Tibial artery (tissue), 4 donors: ENCODE results near the gene NFATC1.

ENCODE experiments used
- DNase-seq, 2 donors: peaks; one replicate each; pipeline ENCODE4 v3.0.0-alpha.2; 2019
- H3K27ac ChIP-seq, 2 donors: fragments of 200-600 bp; sonication (generic) in 1 of 2; 1 replicate in 1 of 2; 2 replicates in 1 of 2; pipeline ENCODE4 v1.5.1; 2018 to 2019; ENCODE audit warnings: mild to moderate bottlenecking in 1 of 2
- H3K27me3 ChIP-seq, 2 donors: fragments of 200-600 bp; sonication (generic) in 1 of 2; one replicate each; pipeline versions ENCODE4 v1.5.1 to v1.6.0; 2016 to 2019
- H3K36me3 ChIP-seq, 3 donors: fragments of 200-600 bp; sonication (generic) in 2 of 3; one replicate each; pipeline ENCODE4 v1.5.1; 2016 to 2019; ENCODE audit warnings: mild to moderate bottlenecking in 2 of 3
- H3K4me1 ChIP-seq, 4 donors: fragments of 200-600 bp; sonication (generic) in 2 of 4; 1 replicate in 3 of 4; 2 replicates in 1 of 4; pipeline ENCODE4 v1.5.1; 2016 to 2019
- H3K4me3 ChIP-seq, 2 donors: fragments of 200-600 bp; sonication (generic) in 1 of 2; 1 replicate in 1 of 2; 2 replicates in 1 of 2; pipeline ENCODE4 v1.5.1; 2018 to 2019; ENCODE audit warnings: mild to moderate bottlenecking in 2 of 2
- H3K9me3 ChIP-seq, 3 donors: fragments of 200-600 bp; sonication (generic) in 1 of 3; one replicate each; pipeline ENCODE4 v1.5.1; 2016 to 2019
- intact Hi-C: fragments of 100-400 bp; cut with DNase I; formaldehyde crosslinking; loops from one replicate; pipeline ENCODE4 v1.15.0; 2023; ENCODE audit warnings: low total_unique reads
- TF ChIP-seq, protein P1 (sequence below), 2 experiments: fragments of 200-600 bp in 1 of 2; fragments of 450-650 bp in 1 of 2; IDR thresholded peaks; one replicate each; pipeline ENCODE4 v1.5.1; 2017 to 2019; ENCODE audit warnings: antibody characterized with exemption in 2 of 2, mild to moderate bottlenecking in 1 of 2, moderate library complexity in 1 of 2

The NFATC1 gene

GRCh38 chr18:79397247-79397829 lies 1.6 kb downstream of the NFATC1 start:
- TF ChIP-seq, protein P1, sequence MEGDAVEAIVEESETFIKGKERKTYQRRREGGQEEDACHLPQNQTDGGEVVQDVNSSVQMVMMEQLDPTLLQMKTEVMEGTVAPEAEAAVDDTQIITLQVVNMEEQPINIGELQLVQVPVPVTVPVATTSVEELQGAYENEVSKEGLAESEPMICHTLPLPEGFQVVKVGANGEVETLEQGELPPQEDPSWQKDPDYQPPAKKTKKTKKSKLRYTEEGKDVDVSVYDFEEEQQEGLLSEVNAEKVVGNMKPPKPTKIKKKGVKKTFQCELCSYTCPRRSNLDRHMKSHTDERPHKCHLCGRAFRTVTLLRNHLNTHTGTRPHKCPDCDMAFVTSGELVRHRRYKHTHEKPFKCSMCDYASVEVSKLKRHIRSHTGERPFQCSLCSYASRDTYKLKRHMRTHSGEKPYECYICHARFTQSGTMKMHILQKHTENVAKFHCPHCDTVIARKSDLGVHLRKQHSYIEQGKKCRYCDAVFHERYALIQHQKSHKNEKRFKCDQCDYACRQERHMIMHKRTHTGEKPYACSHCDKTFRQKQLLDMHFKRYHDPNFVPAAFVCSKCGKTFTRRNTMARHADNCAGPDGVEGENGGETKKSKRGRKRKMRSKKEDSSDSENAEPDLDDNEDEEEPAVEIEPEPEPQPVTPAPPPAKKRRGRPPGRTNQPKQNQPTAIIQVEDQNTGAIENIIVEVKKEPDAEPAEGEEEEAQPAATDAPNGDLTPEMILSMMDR (IDR thresholded peaks at IDR 0.05): no peak
- peak in 1 of 2 donors; percentile 62 for DNase-seq
- Histone ChIP-seq H3K4me1 (peaks cover 0 to 51% (median 37%) of the 10 kb centered on the region in 4 donors), H3K27ac (peak overlapping the region in 1 of 2 donors; percentile 95), H3K36me3 (no peaks in the 10 kb centered on the region), H3K9me3 (no peaks in the 10 kb centered on the region), H3K4me3 (peak overlapping the region; percentile 60 to 69), H3K27me3 (no peaks in the 10 kb centered on the region)
- intact Hi-C loops: no loop called here

DNA sequence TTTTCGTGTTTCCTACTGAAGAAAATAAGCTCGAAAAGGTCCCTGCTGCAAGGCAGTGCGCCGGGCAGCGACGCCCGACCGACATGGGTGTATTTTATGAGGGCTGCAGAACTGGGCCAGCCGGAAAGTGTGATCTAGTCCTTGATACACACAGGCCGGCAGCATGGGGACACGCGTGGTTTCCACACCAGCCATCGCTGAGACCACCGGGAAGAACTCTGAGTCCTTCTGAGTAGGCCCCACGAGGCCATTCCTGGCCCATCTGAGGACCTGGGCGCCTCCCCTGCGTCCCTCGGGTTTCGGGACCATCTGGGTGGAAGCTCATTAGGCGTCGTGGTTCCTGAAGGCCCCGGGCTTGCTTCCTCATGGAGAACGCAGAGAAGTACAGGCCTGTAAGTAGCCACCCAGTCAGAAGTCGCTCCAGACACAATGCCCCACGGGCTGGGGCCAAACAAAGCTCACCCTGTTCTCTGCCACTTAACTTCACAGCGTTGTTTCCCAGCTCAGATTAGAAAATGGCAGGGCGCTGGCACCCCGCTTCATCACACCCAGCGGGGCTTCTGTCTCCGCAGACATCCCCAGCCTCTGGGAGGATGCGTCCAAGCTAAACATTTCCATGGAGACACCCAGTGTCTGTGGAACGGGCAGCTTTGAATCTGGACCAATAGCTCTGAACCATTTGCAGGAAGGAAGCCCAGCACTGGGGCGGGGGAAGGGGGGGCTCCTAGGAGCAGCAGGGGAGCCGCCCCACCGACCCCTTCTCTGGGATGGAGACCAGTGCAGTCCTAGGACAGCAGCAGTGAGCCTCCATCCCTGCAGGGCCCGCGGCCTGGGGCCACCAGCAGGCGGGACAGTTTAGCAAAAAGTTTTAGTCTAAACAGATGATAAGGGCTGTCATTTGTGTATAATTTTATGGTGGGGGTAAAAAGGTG lies 2.4 kb downstream of the NFATC1 start:
- peak in 1 of 2 donors; percentile 63 for DNase-seq
- intact Hi-C loops: no loop called here

DNA sequence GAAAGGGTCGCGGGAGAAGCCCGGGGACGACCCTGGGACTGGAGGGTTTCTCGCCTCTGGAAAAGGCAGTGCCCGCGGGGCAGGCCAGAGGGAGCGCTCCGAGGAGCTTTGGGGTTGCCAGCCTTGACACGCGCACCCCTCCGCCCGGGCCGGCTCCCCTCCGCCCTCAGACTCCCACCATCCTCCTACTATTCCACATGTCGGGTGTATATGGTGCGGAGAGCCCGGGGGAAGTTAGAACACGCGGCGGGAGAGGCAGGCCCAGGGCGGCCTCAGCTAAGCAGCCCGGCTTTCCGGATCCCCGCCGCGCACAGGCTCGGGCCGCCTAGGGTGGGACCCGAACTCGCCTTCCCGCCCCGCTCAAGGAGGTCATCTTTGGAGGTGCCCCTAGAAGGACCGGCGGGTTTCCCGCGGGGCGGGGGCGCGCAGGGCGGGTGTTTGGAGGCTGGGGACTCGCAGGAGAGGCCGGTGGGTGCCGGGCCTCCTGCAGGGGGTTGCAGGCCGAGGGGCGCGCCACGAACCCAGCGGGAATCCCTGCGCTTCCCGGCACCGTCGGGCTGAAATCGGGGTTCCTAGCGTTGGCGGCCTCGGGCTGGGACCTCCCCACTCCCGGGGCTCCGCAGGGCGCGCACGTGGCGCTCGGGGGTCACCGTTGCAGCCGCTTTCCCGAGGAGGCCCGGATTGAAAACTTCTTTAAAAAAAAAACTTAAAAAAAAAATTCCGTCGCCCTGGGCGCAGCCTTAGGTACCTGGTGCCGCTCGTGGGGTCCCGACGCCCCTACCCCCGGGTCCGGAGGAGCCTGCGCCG lies 3.7 kb downstream of the NFATC1 start:
- intact Hi-C loops: loop anchor here (5.0 kb wide), 1 partner anchor 108 kb away; no protein-coding TSS in a partner anchor
- TF ChIP-seq, protein P1 (IDR thresholded peaks at IDR 0.05): no peak
- DNase-seq: no peak
- peaks cover 0 to 58% (median 45%) of the 10 kb centered on the region in 4 donors for H3K4me1 ChIP-seq
- peak overlapping the region; percentile 80 to 84 for H3K4me3 ChIP-seq
- H3K27me3 ChIP-seq: no peaks in the 10 kb centered on the region
- H3K27ac ChIP-seq: peak overlapping the region; percentile 85 to 90
- H3K9me3 ChIP-seq: no peaks in the 10 kb centered on the region
- H3K36me3 ChIP-seq: no peaks in the 10 kb centered on the region

More for the DNA sequence above, 2.4 kb downstream of the NFATC1 start:
- Histone ChIP-seq H3K9me3 (no peaks in the 10 kb centered on the region), H3K36me3 (no peaks in the 10 kb centered on the region), H3K4me3 (peak overlapping the region in 1 of 2 donors; percentile 60), H3K4me1 (peaks cover 0 to 50% (median 39%) of the 10 kb centered on the region in 4 donors), H3K27ac (peak overlapping the region in 1 of 2 donors; percentile 33), H3K27me3 (no peaks in the 10 kb centered on the region)
- TF ChIP-seq, protein P1 (IDR thresholded peaks at IDR 0.05): no peak

- peaks cover 0 to 57% (median 43%) of the 10 kb centered on the region in 4 donors for H3K4me1 ChIP-seq
These were observed 4.4 kb downstream of the NFATC1 start for GRCh38 chr18:79400091-79400590.

More at GRCh38 chr18:79400091-79400590, 4.4 kb downstream of the NFATC1 start:
- TF ChIP-seq, protein P1 (IDR thresholded peaks at IDR 0.05): no peak
- Histone ChIP-seq H3K27ac (peak overlapping the region; percentile 85 to 90), H3K4me3 (peak overlapping the region; percentile 80 to 84), H3K27me3 (no peaks in the 10 kb centered on the region), H3K36me3 (no peaks in the 10 kb centered on the region), H3K9me3 (no peaks in the 10 kb centered on the region)
- intact Hi-C loops: loop anchor here (5.0 kb wide), 1 partner anchor 107 kb away; no protein-coding TSS in a partner anchor
- DNase-seq: peak; percentile 78 to 86
